Measurements from ENCODE around the gene OR6C76. TPM values are rescaled to one million over a fixed set of nuclear protein-coding genes. Genes with fewer than 3 reads are reported as not detected.

OR6C76 gene
- total RNA-seq (2014; rRNA removed; shearing (Covaris generic)) (not detected in 2 replicates), total RNA-seq (2022) (not detected in 2 replicates), Bru-seq, nascent RNA (not detected), BruChase-seq, experiment 1, labeled RNA remaining after a 6-hour chase (not detected), BruChase-seq, experiment 2, labeled RNA remaining after a 2-hour chase (not detected)
- long read RNA-seq = 0 reads

DNA sequence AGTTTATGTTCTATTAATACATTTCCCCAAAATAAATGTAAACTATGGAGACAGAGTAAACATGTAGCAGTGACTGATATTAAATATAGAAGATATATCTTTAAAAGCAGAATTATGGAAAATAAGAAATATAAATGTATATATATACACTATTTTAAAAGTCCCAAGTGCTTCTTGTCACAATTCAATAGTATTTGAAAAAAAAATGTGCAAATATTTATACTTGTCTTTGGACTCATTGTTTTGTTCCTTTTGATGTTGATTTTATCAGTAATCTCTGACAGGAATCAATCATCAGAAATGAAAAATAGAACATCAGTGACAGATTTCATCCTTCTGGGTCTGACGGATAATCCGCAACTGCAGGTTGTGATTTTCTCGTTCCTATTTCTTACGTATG lies at the start of gene OR6C76:
Gene OR6C76 (plus strand): TSS at position 301 of the 400 bp plus-strand sequence. CDS start 0 bp downstream, at position 301.
- no peaks in the 10 kb centered on the region for H3K79me2 ChIP-seq (ENCODE audit: insufficient read depth, low read depth, low read length)
- TF ChIP-seq EZH2phosphoT487 (IDR thresholded peaks at IDR 0.05; ENCODE audit: borderline replicate concordance, low read depth, low read length) = no peak
- TF ChIP-seq, protein P1, sequence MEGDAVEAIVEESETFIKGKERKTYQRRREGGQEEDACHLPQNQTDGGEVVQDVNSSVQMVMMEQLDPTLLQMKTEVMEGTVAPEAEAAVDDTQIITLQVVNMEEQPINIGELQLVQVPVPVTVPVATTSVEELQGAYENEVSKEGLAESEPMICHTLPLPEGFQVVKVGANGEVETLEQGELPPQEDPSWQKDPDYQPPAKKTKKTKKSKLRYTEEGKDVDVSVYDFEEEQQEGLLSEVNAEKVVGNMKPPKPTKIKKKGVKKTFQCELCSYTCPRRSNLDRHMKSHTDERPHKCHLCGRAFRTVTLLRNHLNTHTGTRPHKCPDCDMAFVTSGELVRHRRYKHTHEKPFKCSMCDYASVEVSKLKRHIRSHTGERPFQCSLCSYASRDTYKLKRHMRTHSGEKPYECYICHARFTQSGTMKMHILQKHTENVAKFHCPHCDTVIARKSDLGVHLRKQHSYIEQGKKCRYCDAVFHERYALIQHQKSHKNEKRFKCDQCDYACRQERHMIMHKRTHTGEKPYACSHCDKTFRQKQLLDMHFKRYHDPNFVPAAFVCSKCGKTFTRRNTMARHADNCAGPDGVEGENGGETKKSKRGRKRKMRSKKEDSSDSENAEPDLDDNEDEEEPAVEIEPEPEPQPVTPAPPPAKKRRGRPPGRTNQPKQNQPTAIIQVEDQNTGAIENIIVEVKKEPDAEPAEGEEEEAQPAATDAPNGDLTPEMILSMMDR (conservative IDR thresholded peaks at IDR 0.05; ENCODE audit: low read length) = no peak
- H3K4me1 ChIP-seq (ENCODE audit: insufficient read depth, low read length, poor library complexity, severe bottlenecking) = no peaks in the 10 kb centered on the region
- no peak within 1 kb of the TSS for H3K4me3 ChIP-seq (ENCODE audit: low read depth, low read length, poor library complexity, severe bottlenecking)
- DNase-seq (ENCODE audit: low spot score) = no peak
- intact Hi-C loops (cut with micrococcal nuclease; ENCODE audit: unreplicated experiment) = no loop called here
- POLR2A ChIA-PET = interaction anchor here (0.9 kb wide), 1 partner anchor 104 kb away, joined by 3 read pairs; no protein-coding TSS in a partner anchor
- no peaks in the 10 kb centered on the region for H3K36me3 ChIP-seq (ENCODE audit: insufficient read depth, low read length)
- H3K9me3 ChIP-seq (ENCODE audit: low read length) = no peaks in the 10 kb centered on the region
- no peak within 1 kb of the TSS for H3K27ac ChIP-seq (ENCODE audit: low read depth, low read length, poor library complexity, severe bottlenecking)
- H4K20me1 ChIP-seq (ENCODE audit: insufficient read depth, low read length) = no peaks in the 10 kb centered on the region
- no TSS peak for BruUV-seq (replicated peaks)
- H3K9me2 ChIP-seq (ENCODE audit: insufficient read depth, low read length) = no peaks in the 10 kb centered on the region
- H3K4me2 ChIP-seq (ENCODE audit: low read length) = no peak within 1 kb of the TSS
- no peak within 1 kb of the TSS for H2AFZ ChIP-seq (ENCODE audit: low read length)
- CTCF ChIA-PET (ENCODE audit: unreplicated experiment) = no interaction called here

DNA sequence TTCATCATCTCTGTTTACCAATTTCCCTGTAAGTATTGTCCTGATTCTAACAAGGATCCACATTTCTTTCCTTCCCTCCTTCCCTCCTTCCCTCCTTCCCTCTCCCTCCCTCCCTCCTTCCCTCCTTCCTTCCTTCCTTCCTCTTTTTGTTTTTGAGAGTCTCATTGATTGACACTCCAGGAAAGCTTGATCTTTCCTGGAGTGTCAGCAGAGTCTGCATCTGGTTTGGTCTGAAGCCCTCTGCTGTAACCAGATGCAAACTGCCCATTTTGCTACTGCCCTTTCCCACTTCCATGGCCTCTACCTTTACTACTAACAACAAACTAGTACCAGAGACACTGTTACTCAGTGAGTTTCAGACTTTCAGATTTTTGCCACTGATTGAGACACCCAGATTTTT lies 40.2 kb upstream of the OR6C76 start:
- no peaks in the 10 kb centered on the region for H4K20me1 ChIP-seq (ENCODE audit: insufficient read depth, low read length)
- no peaks in the 10 kb centered on the region for H3K9me3 ChIP-seq (ENCODE audit: low read length)
- POLR2A ChIA-PET = no interaction called here
- H3K4me1 ChIP-seq (ENCODE audit: insufficient read depth, low read length, poor library complexity, severe bottlenecking) = no peaks in the 10 kb centered on the region
- TF ChIP-seq EZH2phosphoT487 (IDR thresholded peaks at IDR 0.05; ENCODE audit: borderline replicate concordance, low read depth, low read length) = no peak
- TF ChIP-seq, protein P1 (conservative IDR thresholded peaks at IDR 0.05; ENCODE audit: low read length) = no peak
- no peak overlapping the region for H3K4me2 ChIP-seq (ENCODE audit: low read length)
- no peak overlapping the region for H2AFZ ChIP-seq (ENCODE audit: low read length)
- no peaks in the 10 kb centered on the region for H3K9me2 ChIP-seq (ENCODE audit: insufficient read depth, low read length)
- no peaks in the 10 kb centered on the region for H3K79me2 ChIP-seq (ENCODE audit: insufficient read depth, low read depth, low read length)
- DNase-seq (ENCODE audit: low spot score) = no peak
- intact Hi-C loops (cut with micrococcal nuclease; ENCODE audit: unreplicated experiment) = no loop called here
- no TSS peak for BruUV-seq (replicated peaks)
- CTCF ChIA-PET (ENCODE audit: unreplicated experiment) = no interaction called here
- no peak overlapping the region for H3K27ac ChIP-seq (ENCODE audit: low read depth, low read length, poor library complexity, severe bottlenecking)
- no peaks in the 10 kb centered on the region for H3K36me3 ChIP-seq (ENCODE audit: insufficient read depth, low read length)
- H3K4me3 ChIP-seq (ENCODE audit: low read depth, low read length, poor library complexity, severe bottlenecking) = no peak overlapping the region

DNA sequence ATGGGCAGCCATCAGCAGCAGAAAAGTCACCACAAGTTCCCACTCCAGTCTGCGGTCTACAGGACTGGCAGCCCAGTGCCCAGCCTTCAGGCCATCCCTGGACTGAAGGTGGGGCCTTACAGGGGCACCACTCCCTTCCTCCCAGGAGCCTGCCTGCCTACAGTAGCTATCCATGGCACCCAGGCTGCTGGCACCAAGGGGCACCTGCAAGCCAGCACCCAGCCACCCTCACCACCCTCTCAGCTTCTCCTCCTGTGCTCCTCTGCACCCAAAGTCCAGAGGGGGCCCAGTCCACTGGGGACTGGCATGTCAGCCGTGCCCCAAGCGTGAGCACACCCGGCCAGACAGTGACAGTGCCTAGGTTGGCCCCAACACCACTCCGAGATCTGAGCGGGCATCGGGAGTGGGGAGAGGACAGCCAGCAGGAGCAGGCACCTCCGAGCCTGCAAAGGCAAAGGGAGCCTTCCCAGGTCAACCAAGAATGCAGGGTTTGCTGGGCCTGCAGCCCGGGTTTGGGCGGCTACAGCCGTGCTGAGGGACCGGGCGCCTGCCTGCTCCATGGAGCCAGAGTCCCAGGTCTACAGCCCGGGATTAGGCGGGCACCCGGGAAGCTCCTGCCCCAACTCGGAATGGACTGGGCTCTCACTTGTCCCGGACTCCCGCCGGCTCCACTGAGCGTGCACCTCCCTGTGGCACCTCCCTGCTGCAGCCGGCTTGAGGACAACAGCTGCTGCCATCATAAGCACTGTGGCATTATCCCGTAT lies 33.8 kb upstream of the OR6C76 start:
- Histone ChIP-seq H3K4me3 (ENCODE audit: low read depth, low read length, poor library complexity, severe bottlenecking) (no peak overlapping the region), H3K4me1 (ENCODE audit: insufficient read depth, low read length, poor library complexity, severe bottlenecking) (no peaks in the 10 kb centered on the region), H3K4me2 (ENCODE audit: low read length) (no peak overlapping the region), H3K9me2 (ENCODE audit: insufficient read depth, low read length) (no peaks in the 10 kb centered on the region), H3K36me3 (ENCODE audit: insufficient read depth, low read length) (no peaks in the 10 kb centered on the region), H3K9me3 (ENCODE audit: low read length) (no peaks in the 10 kb centered on the region), H3K79me2 (ENCODE audit: insufficient read depth, low read depth, low read length) (no peaks in the 10 kb centered on the region), H3K27ac (ENCODE audit: low read depth, low read length, poor library complexity, severe bottlenecking) (no peak overlapping the region), H4K20me1 (ENCODE audit: insufficient read depth, low read length) (no peaks in the 10 kb centered on the region), H2AFZ (ENCODE audit: low read length) (no peak overlapping the region)
- intact Hi-C loops (cut with micrococcal nuclease; ENCODE audit: unreplicated experiment) = no loop called here
- TF ChIP-seq, protein P1 (conservative IDR thresholded peaks at IDR 0.05; ENCODE audit: low read length) = no peak
- no peak for TF ChIP-seq EZH2phosphoT487 (IDR thresholded peaks at IDR 0.05; ENCODE audit: borderline replicate concordance, low read depth, low read length)
- POLR2A ChIA-PET = no interaction called here
- no peak for DNase-seq (ENCODE audit: low spot score)
- BruUV-seq (replicated peaks) = no TSS peak
- CTCF ChIA-PET (ENCODE audit: unreplicated experiment) = no interaction called here

Measured in OCI-LY7 (cell line).